ENCODE data around the gene EME2.
A peak's percentile ranks its signal among the peaks of the same experiment; 100 is the strongest.
"Not testable (repeated sequence)": the region's sequence is repeated elsewhere in the genome, so short reads cannot be mapped to it uniquely, and the experiment has no call there.

Gene EME2

DNA sequence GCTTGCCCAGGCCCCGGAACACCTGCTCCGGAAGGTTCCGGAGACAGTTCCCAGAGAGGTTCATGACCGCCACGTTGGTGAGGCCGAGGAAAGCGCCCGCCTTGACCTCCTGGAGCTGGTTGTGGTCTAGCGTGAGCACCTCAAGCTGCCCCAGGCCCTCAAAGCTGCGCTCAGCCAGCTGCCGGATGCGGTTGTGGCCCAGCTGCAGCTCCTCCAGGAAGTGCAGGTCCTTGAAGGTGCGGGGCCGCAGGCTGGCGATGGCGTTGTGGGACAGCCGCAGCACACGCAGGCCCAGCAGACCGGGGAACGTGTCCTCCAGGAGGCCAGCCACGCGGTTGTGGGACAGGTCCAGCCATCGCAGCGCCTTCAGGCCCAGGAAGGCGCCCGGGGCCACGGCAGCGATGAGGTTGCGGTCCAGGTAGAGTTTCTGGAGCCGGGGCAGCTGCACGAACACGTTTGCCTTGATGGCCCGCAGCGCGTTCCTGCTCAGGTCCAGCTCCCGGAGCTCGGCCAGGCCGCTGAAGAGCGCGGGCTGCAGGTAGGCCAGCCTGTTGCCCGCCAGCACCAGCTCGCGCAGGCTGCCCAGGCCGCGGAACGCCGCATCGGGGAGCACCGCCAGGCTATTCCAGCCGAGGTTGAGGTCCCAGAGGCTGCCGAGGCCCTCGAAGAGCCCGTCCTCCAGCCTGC is 18.8 kb downstream of the EME2 start:
- no peak for DNase-seq (ENCODE audit: low read depth)

DNA sequence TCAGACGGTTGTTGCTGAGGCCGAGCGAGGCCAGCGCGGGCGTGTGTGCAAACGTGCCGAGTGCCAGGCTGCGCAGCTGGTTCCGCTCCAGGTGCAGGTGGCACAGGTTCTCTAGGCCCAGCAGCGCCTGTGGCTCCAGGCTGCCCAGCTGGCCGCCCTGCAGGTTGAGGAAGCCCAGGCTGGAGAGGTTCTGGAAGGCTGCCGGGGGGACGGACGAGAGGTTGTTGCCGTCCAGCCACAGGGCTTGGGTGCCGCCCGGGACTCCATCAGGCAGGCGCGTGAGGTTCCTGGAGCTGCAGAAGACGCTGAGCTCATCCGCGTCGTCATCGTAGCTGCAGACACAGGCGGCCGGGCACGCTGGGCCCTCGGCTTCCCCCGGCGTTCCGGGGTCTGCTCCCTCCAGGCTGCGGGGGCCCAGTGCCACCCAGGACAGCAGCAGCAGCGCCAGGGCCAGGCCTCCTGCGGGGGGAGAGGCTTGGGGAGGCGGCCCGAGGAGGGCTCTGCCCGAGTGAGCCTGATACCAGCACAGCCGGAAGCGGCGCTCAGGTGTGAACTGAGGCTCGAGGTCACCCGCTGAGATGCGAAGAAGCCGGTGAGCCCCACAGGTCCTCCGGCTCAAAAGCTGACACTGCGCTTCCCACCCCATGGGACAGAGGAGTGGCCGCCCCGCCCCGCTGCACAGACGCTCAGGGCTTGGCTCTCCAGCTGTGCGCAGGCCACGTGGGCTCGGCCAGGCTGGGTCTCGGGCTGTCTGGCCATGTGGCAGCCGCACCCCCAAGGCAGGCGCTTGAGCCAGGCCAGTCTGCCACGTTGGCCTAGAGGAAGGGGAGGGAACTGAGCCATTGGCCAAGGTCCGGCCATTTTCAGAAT is 19.6 kb downstream of the EME2 start:
- DNase-seq (ENCODE audit: low read depth) = no peak

DNA sequence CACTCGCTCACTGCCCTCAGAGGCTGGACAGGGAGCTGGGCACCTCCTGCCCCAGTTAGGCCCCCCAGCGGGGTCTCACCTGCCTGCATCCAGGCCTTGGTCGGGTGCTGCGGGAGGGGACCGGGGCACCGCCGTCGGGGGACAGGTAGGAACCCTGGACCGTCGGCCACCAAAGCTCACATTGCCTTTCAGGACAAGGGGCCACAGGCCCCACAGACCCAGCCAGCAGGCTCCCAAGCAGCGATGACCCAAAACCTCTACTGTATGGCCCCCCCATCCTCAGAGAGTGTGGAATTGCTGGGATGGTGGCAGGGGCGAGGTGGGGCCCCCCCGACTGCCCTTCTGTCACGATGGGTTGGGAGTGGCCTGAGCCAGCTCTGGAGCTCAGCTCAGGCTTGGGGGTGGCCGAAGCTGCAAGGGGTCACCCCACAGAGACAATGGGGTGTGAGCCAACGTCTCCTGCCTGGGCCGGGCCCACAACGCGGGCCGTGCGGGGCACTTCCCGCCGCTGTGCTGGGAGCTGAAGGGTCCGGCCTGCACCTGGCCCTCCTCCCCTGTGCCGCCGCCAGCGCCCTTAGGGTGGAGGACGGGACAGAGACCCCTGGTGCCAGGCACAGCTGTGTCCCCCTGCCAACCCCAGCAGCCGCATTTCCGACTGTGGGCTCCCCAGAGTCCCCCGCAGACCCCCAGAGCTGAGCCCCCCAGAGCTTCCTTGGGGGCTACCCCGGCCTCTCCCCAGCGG is 20.4 kb downstream of the EME2 start:
- no peak for DNase-seq (ENCODE audit: low read depth)

DNA sequence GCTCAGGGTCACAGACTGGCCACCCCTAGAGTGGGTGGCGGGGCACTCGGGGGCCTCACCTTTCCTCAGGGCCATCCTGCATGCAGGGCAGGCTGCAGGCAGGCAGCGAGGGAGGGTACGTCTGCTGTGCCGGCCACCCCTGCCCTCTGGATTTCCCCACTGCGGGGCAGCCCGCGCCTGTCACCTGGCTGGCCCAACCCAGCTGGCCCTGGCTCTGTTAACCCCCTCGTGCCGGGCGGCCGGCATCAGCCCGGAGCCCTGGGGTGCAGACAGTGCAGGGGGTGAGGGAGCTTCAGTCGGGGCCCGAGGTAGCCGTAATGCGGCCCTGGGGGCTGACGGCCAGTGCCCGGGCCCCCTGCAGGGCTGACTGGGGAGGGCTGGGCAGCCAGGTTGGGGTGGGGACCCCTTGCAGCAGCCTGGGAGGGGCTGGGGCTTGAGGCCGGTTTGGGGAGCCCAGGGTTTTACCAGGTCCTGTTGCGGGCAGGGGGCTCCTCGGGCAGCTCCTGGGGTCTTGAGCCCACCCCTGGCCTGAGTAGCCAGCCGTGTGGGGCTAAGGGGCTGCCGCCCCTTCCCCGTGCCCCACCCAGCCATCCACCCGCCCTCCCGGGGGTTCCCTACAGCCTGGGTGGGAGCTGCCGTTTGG is 21.1 kb downstream of the EME2 start, which contains the start of gene IGFALS:
Gene IGFALS (minus strand): TSS at position 128 of the 643 bp plus-strand sequence. CDS start 53 bp downstream, at position 75.
- no peak for DNase-seq (ENCODE audit: low read depth)

DNA sequence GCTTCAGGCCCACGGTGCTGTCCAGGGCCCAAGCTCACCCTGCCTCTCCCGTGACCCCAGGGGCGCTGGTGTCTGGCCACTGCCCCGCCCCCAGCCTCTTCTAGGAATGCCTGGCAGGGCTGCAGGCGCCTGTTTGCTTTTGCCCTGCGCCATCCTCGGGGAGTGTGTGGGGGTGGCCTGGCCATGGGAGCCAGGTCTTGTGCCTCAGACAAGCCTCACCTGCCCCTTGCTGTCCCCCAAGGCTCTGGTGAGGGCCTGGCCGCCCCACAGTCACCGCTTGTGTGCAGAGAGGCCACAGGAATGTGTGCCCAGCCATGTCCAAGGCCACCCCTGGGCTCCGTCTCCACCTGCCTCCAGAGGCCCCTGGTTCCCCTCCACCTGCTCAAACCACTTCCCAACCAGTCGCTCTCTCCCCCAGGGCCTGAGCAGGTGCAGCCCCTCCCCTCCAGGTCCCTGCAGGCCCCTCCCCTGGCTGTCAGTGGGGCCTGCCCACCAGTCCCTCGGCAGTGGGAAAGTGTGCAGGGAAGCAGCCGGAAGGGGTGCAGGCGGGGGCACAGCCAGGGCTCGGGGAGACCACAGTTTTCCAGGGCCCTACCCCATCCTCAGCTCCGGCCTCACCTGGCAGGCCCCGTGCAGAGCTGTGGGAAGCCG is 21.7 kb downstream of the EME2 start:
- DNase-seq (ENCODE audit: low read depth) = no peak

GRCh38 chr16:1794908-1795666 is 22.5 kb downstream of the EME2 start:
- DNase-seq (ENCODE audit: low read depth) = no peak

DNA sequence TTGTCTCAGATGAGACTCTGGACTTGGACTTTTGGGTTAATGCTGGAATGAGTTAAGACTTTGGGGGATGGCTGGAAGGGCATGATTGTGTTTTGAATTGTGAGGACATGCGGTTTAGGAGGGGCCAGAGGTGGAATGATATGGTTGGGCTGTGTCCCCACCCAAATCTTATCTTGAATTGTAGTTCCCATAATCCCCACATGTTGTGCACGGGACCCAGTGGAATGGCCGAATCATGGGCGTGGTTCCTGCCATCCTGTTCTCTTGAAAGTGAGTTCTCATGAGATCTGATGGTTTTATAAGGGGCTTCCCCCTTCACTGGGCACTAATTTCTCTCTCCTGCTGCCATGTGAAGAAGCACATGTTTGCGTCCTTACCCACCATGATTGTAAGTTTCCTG is 26.7 kb downstream of the EME2 start:
- DNase-seq (ENCODE audit: low read depth) = not testable (repeated sequence)

- DNase-seq (ENCODE audit: low read depth) = peak; percentile 87
These were observed 28.1 kb downstream of the EME2 start for GRCh38 chr16:1800701-1801100.

GRCh38 chr16:1807626-1808025 is 35.0 kb downstream of the EME2 start:
- DNase-seq (ENCODE audit: low read depth) = no peak

GRCh38 chr16:1808691-1809090 is 36.1 kb downstream of the EME2 start:
- no peak for DNase-seq (ENCODE audit: low read depth)

GRCh38 chr16:1809281-1809801 is 36.7 kb downstream of the EME2 start:
- no peak for DNase-seq (ENCODE audit: low read depth)

DNA sequence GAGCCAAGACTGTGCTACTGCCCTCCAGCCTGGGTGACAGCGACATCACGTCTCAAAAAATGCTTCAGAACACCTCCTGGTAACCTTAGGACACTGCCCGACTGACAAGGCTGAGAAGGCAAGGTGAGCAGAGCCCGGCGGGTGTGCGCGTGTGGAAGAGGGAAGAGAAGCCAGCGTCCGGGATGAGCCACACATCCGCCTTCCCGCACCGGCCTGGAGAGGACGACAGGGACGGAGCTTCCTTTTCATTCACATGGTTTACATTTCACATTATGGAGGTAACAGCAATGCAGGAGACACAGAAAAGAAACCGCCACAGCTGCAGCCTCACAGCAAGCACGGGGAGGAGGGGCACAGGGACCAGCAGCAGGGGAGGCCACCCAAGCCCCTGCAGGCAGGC is 37.5 kb downstream of the EME2 start:
- no peak for DNase-seq (ENCODE audit: low read depth)

GRCh38 chr16:1810536-1810935 is 37.9 kb downstream of the EME2 start:
- no peak for DNase-seq (ENCODE audit: low read depth)

DNA sequence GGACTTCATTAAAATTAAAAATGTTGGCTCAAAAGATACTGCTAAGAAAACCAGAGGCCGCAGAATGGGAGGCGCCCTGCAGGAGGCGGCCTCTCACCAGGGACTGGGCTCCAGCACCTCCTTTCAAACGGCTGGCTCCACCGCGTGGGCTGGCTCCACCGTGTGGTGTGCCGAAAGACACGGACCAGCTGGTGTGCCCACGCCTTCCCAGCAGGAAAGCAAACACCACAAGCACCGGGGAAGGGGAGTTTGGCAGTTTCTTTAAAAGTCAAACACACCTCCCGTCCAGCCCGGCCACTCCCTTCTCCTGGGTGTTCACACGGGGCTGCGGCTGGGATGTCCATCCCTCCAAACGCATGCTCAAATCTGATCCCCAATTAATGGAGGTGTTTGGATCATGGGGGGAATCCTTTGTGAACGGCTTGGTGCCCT is 40.1 kb downstream of the EME2 start:
- no peak for DNase-seq (ENCODE audit: low read depth)

GRCh38 chr16:1815461-1815860 is 42.9 kb downstream of the EME2 start:
- no peak for DNase-seq (ENCODE audit: low read depth)

- no peak for DNase-seq (ENCODE audit: low read depth)
These were observed 44.0 kb downstream of the EME2 start for GRCh38 chr16:1816396-1817275.

- no peak for DNase-seq (ENCODE audit: low read depth)
These were observed 44.6 kb downstream of the EME2 start for GRCh38 chr16:1817276-1817589.

- DNase-seq (ENCODE audit: low read depth) = no peak
These were observed 45.1 kb downstream of the EME2 start for GRCh38 chr16:1817716-1818115.

GRCh38 chr16:1818204-1818872 is 45.7 kb downstream of the EME2 start:
- DNase-seq (ENCODE audit: low read depth) = no peak

Data from GM04504 (cell line).